ENCODE data around the gene ZNF492. TPM values are rescaled to one million over a fixed set of nuclear protein-coding genes. Genes with fewer than 3 reads are reported as not detected.
"Not testable (repeated sequence)": the region's sequence is repeated elsewhere in the genome, so short reads cannot be mapped to it uniquely, and the experiment has no call there.

ZNF492 gene
- total RNA-seq, 1 donor from 2014 or later = 0.64 TPM

DNA sequence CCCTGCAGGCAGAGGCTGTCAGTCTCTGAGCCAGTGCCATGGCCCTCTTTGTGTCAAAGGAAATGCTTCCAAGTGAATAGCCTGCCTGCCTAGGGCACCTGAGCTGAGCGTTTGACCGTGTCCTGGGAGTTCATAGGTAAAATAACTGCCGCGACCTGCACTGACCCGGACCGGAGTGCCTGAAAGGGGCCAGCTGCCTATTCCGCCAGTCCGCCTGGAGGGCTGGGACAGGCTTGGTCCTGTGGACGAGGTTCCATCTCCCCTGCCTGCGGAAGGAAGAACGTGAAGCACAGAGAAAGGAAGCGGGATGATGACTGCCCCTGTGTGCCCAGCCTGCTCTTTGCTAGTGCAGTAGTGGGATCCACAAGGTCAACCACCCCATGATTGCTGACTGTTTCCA, 17.5 kb upstream of the ZNF492 start:
- DNase-seq (ENCODE audit: extremely low read depth, low read depth, low spot score) = no peak

- DNase-seq (ENCODE audit: extremely low read depth, low read depth, low spot score) = not testable (repeated sequence)
Measured at GRCh38 chr19:22617181-22617580, 16.9 kb upstream of the ZNF492 start.

DNA sequence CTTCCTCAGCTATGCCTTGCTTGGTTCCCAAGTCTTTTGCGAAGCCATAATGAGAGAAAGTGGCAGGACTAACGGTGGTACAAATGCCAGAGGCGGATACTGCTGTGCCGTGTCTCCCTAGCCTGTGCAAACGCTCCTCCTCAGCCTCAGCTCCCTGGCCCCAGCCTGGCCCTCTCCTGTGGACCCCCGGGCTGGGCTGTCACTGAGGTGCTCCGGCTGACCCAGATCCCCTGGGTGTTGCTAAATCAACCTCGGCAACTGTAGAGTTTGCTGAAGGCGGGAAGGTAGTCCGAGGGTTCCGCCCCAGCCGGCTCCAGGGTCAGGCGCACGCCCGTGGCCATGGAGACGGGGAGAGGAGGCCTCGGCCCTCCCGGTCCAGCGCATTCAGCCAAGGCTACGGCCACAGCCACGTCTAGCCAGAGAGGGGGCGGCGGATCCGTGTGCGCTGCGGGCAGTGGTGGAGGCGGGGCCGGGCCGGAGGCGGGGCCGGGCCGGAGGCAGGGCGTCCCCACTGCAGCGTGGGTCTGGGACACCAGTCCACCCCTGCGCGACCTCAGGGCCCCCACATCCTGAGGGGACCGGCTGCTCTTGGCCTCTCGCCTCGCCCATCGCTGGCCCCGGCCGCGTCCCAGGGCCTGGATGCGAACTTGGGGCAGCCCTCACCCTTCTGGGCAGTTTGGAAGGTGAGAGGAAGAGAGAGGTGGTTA, 16.4 kb upstream of the ZNF492 start:
- DNase-seq (ENCODE audit: extremely low read depth, low read depth, low spot score) = no peak

- DNase-seq (ENCODE audit: extremely low read depth, low read depth, low spot score) = no peak
Measured at GRCh38 chr19:22619371-22619770, 14.8 kb upstream of the ZNF492 start.

DNA sequence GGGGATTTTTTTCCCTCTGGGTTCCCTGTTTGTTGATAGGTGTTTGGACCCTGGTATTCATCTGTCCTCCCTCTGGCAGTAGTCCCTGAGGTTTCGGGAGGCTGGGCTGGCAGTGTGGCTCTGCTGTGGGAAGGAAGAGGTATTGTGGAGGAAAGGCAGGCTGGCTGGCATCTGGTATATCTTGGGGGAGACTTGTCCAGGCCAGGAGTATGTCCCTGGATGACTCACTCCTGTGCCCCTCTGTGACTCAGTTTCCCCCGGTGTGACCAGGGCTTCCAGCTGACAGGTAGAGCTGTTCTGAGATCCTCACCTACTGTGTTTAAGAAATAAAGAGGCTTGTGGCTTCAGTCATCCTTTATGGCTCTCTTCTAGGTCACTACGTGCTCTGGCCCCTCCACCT, 14.2 kb upstream of the ZNF492 start:
- no peak for DNase-seq (ENCODE audit: extremely low read depth, low read depth, low spot score)

- DNase-seq (ENCODE audit: extremely low read depth, low read depth, low spot score) = no peak
Measured at GRCh38 chr19:22620401-22620800, 13.7 kb upstream of the ZNF492 start.

GRCh38 chr19:22620912-22621311, 13.2 kb upstream of the ZNF492 start:
- no peak for DNase-seq (ENCODE audit: extremely low read depth, low read depth, low spot score)

GRCh38 chr19:22622020-22622419, 12.1 kb upstream of the ZNF492 start:
- no peak for DNase-seq (ENCODE audit: extremely low read depth, low read depth, low spot score)

- no peak for DNase-seq (ENCODE audit: extremely low read depth, low read depth, low spot score)
Measured at GRCh38 chr19:22622901-22623840, 11.0 kb upstream of the ZNF492 start.

GRCh38 chr19:22623841-22624221, 10.3 kb upstream of the ZNF492 start:
- DNase-seq (ENCODE audit: extremely low read depth, low read depth, low spot score) = no peak

DNA sequence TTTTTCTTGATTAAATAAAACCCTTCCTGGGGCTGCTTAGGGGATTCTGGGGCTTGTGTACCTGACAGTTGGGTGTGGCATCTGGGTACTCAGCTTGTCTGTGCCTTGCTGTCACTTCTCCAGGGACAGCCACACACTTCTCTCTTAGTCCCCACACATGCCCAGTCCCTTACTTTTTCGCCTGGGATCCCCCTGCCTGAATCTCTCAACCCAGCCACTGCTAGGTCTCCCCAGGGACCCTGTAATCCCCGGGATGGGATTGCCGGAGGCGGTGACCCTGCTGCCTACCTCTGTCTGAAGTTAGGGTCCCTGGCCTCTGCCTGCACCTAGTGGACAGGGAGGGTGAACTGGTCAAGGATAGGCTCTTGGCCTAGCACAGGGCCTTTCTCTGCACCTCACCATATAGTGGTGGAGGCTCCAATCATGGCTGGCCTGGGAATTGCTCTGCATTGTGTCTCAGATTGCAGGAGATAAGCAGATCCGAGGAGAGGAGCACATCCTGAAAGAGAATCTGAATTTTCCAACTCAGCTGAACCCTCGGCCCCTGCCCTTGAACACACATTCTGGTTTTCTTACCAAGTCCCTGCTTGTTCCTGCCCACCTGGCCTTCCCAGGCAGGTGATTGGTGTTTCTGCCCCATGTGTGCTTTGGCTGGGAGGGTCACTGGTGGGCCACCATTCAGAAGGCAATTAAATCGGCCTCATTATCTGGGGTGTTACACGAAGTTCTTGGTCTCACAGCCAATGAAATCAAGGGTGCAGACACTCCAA, 8.7 kb upstream of the ZNF492 start:
- no peak for DNase-seq (ENCODE audit: extremely low read depth, low read depth, low spot score)

DNA sequence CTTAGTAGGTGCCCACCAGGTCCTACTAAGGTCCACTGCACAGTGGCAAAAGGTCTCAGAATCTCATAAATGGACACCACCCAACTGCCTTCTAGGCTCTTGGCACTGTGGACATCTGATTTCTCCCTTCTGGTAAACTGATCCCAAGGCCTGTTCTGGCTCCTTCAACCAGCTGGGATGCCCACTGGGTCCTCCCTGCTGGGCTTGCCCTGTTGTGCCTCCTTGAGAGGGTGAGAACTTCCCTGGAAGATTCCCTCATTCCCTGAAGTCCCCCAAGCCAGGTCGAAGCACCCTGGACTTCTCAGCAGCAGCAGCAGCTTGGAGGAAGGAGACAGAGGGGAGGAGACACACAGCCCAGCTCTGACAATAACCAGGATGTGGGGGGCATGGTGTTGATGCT, 6.6 kb upstream of the ZNF492 start:
- no peak for DNase-seq (ENCODE audit: extremely low read depth, low read depth, low spot score)

DNA sequence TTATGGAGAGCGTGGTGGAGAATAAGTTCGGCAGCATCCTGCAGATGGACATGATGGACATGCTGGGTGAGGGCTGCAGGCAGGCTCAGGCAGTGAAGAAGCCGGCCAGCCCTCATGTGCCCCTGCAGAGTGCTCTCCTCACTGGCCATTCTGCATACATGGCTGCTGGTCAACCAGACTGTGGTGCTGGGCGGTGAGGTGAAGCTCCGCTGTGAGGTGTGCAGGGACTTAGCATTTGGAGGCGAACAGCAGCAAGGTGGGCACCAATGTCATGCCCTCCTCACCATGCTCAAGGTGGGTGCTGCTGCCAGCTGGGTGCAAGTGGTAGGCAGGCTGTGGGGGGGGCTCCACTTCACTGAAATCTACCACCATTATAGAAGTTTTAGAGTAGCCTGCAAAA, 5.7 kb upstream of the ZNF492 start:
- DNase-seq (ENCODE audit: extremely low read depth, low read depth, low spot score) = no peak

GRCh38 chr19:22634450-22634827, 315 bp downstream of the ZNF492 start:
- no peak for DNase-seq (ENCODE audit: extremely low read depth, low read depth, low spot score)

GRCh38 chr19:22685493-22685892, 51.4 kb downstream of the ZNF492 start:
- not testable (repeated sequence) for DNase-seq (ENCODE audit: extremely low read depth, low read depth, low spot score)

DNA sequence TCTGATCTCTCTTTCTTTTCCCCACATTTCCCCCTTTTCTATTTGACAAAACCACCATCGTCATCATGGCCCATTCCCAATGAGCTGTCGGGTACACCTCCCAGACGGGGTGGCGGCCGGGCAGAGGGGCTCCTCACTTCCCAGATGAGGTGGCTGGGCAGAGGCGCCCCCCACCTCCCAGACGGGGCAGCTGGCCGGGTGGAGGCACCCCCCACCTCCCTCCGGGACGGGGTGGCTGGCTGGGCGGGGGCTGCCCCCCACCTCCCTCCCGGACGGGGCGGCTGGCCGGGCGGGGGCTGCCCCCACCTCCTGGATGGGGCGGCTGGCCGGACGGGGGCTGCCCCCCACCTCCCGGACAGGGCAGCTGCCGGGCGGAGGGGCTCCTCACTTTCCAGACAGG, 68.5 kb downstream of the ZNF492 start:
- not testable (repeated sequence) for DNase-seq (ENCODE audit: extremely low read depth, low read depth, low spot score)

- not testable (repeated sequence) for DNase-seq (ENCODE audit: extremely low read depth, low read depth, low spot score)
Measured at GRCh38 chr19:22703096-22703495, 69.0 kb downstream of the ZNF492 start.

- no peak for DNase-seq (ENCODE audit: extremely low read depth, low read depth, low spot score)
Measured at GRCh38 chr19:22708983-22709382, 74.9 kb downstream of the ZNF492 start.

Measured in glomerular endothelial cell (primary cell).